ENCODE data around the gene SPECC1. TPM values are rescaled to one million over a fixed set of nuclear protein-coding genes. Genes with fewer than 3 reads are reported as not detected.

SPECC1 gene
- polyA plus RNA-seq, 1 of the 3 experiments (the other 2 are of a cell fraction), result 11.2 TPM

DNA sequence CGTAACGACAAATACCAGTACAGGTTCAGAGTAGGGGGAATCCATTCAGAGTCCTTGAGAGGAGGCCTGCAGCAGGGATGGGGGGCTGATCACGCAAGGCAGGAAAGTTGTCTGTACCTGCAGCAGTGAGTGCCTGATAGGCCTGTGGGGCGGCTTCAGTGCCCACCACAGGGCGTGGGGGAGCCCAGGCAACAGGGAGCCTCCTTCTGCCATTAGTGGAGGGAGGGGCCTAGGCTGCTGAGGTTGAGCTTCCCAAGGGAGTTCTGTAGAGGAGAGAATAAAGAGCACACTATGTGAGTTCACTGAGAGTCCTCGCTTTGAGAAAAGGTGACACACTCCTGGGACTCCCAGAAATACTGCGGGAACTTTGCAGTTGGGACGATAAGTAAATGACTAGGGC lies 134.6 kb downstream of the SPECC1 start (continued):
- TF ChIP-seq EZH2phosphoT487 (IDR thresholded peaks at IDR 0.05; ENCODE audit: borderline replicate concordance, low read depth) (no peak), POLR2AphosphoS5 (IDR thresholded peaks at IDR 0.05; ENCODE audit: low read depth, low read length) (no peak), GABPA (IDR thresholded peaks at IDR 0.05; ENCODE audit: low read depth) (no peak)
- TF ChIP-seq, protein P1, sequence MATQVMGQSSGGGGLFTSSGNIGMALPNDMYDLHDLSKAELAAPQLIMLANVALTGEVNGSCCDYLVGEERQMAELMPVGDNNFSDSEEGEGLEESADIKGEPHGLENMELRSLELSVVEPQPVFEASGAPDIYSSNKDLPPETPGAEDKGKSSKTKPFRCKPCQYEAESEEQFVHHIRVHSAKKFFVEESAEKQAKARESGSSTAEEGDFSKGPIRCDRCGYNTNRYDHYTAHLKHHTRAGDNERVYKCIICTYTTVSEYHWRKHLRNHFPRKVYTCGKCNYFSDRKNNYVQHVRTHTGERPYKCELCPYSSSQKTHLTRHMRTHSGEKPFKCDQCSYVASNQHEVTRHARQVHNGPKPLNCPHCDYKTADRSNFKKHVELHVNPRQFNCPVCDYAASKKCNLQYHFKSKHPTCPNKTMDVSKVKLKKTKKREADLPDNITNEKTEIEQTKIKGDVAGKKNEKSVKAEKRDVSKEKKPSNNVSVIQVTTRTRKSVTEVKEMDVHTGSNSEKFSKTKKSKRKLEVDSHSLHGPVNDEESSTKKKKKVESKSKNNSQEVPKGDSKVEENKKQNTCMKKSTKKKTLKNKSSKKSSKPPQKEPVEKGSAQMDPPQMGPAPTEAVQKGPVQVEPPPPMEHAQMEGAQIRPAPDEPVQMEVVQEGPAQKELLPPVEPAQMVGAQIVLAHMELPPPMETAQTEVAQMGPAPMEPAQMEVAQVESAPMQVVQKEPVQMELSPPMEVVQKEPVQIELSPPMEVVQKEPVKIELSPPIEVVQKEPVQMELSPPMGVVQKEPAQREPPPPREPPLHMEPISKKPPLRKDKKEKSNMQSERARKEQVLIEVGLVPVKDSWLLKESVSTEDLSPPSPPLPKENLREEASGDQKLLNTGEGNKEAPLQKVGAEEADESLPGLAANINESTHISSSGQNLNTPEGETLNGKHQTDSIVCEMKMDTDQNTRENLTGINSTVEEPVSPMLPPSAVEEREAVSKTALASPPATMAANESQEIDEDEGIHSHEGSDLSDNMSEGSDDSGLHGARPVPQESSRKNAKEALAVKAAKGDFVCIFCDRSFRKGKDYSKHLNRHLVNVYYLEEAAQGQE (IDR thresholded peaks at IDR 0.05; ENCODE audit: low read depth, low read length), result no peak
- TF ChIP-seq, protein P2, sequence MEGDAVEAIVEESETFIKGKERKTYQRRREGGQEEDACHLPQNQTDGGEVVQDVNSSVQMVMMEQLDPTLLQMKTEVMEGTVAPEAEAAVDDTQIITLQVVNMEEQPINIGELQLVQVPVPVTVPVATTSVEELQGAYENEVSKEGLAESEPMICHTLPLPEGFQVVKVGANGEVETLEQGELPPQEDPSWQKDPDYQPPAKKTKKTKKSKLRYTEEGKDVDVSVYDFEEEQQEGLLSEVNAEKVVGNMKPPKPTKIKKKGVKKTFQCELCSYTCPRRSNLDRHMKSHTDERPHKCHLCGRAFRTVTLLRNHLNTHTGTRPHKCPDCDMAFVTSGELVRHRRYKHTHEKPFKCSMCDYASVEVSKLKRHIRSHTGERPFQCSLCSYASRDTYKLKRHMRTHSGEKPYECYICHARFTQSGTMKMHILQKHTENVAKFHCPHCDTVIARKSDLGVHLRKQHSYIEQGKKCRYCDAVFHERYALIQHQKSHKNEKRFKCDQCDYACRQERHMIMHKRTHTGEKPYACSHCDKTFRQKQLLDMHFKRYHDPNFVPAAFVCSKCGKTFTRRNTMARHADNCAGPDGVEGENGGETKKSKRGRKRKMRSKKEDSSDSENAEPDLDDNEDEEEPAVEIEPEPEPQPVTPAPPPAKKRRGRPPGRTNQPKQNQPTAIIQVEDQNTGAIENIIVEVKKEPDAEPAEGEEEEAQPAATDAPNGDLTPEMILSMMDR (IDR thresholded peaks at IDR 0.05), result no peak

DNA sequence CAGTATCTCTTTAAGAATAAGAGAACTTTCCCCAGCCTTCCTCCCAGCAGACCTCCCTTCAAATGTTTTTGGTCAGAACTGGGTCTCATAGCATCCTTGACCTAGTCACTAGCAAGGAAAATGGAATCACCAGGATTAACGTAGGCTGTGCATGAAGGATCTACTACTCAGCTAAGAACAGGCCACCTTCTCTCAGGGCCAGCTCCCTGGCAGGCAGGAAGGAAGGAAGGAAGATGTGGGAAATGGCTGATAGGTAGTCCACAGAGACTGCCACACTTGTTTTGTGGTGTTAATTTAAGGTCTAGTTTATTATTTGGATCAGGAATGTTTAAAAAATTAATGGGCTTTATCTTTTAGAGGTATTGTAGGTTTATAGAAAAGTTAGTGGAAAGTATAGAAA lies 136.4 kb downstream of the SPECC1 start:
- Histone ChIP-seq H3K4me3 (ENCODE audit: low read depth in 2 of 2, low read length in 1 of 2) (no peak overlapping the region), H3K27ac (ENCODE audit: low read depth in 2 of 2, low read length in 1 of 2) (no peak overlapping the region), H3K4me1 (ENCODE audit: control insufficient read depth in 1 of 2, insufficient read depth in 2 of 2, low read depth in 1 of 2, low read length in 1 of 2) (no peaks in the 10 kb centered on the region; a peak in 1 of 4 replicates), H3K9me2 (no peaks in the 10 kb centered on the region), H2AFZ (ENCODE audit: low read depth) (no peak overlapping the region), H3K4me2 (no peak overlapping the region), H3F3A (replicated peaks; ENCODE audit: insufficient read depth) (no peaks in the 10 kb centered on the region), H4K20me1 (ENCODE audit: insufficient read depth) (no peaks in the 10 kb centered on the region), H3K9ac (no peak overlapping the region), H3K36me3 (replicated peaks in 1 of 2; ENCODE audit: control insufficient read depth in 1 of 2, insufficient read depth in 2 of 2, low read length in 1 of 2) (no peaks in the 10 kb centered on the region), H3K9me3 (no peaks in the 10 kb centered on the region), H3K27me3 (ENCODE audit: insufficient read depth) (no peaks in the 10 kb centered on the region), H3K79me2 (ENCODE audit: insufficient read depth) (no peaks in the 10 kb centered on the region)
- no peak for TF ChIP-seq FOXJ3 (CRISPR knock-in tag; IDR thresholded peaks at IDR 0.05)
- TF ChIP-seq, protein P3, sequence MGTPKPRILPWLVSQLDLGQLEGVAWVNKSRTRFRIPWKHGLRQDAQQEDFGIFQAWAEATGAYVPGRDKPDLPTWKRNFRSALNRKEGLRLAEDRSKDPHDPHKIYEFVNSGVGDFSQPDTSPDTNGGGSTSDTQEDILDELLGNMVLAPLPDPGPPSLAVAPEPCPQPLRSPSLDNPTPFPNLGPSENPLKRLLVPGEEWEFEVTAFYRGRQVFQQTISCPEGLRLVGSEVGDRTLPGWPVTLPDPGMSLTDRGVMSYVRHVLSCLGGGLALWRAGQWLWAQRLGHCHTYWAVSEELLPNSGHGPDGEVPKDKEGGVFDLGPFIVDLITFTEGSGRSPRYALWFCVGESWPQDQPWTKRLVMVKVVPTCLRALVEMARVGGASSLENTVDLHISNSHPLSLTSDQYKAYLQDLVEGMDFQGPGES (IDR thresholded peaks at IDR 0.05; ENCODE audit: low read depth, low read length), result no peak
- TF ChIP-seq RAD21 (IDR thresholded peaks at IDR 0.05; ENCODE audit: low read length), result no peak
- no peak for TF ChIP-seq MEF2A (IDR thresholded peaks at IDR 0.05; ENCODE audit: borderline replicate concordance, low read depth)
- POLR2A ChIA-PET, result no interaction called here
- 79% methylated on average over 1 of the region's 1 CpG for WGBS (ENCODE audit: low lambda C conversion rate)
- CTCF ChIA-PET, result interaction anchor here (2.1 kb wide), 1 partner anchor 24 kb away, joined by 9 read pairs; no protein-coding TSS in a partner anchor
- no peak for DNase-seq
